HG02588 (cell line): ENCODE results near the gene C1orf116.

Source experiments
- ATAC-seq: cut with Tn5 transposase; IDR thresholded peaks from one replicate; pipeline ENCODE4 v1.9.1; 2021; ENCODE audit warnings: mild to moderate bottlenecking, moderate library complexity; ENCODE audit not compliant: unreplicated experiment

Gene C1orf116

GRCh38 chr1:207035877-207036551 lies 3.5 kb upstream of the C1orf116 start:
- ATAC-seq, result no peak

DNA sequence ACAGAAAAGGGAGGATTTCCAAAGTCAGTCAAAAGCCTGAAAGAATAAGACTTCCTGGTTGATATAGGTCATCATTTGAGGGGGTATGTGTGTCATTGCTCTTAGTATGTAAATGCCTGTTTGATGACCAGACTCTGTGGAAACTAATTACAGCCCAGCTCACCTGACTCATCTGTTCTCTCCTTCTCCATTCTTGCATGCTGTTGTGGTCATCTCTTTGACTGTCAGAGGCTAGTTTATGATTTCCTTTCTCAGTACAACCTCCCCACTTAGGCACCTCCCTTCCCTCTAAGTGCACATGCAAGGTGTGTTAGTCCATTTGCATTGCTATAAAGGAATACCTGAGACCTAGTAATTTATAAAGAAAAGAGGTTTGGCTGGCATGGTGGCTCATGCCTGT lies 2.4 kb upstream of the C1orf116 start:
- ATAC-seq, result no peak

- no peak for ATAC-seq
These were observed 1.7 kb upstream of the C1orf116 start for GRCh38 chr1:207034208-207034607.

DNA sequence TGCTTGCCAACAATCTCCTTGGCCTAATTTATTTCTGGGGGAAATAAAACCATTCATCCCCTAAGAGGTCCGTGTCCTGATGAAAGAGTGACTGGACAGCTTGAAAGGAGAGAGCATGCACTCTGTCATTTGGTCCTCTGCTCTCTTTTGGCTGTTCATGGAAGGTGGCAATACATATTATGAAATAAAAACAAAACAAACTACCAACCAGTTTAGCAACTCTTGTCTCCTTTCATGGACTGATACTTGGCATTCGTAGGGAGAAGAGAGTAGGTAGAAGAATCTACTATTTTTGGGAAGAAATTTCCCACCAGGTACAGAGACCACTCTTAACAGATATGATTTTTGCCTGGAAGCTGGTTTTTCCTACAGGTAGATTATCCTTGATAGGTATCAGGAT lies 746 bp upstream of the C1orf116 start:
- ATAC-seq, result no peak

- ATAC-seq, result no peak
These were observed 808 bp downstream of the C1orf116 start for GRCh38 chr1:207031632-207032264.

DNA sequence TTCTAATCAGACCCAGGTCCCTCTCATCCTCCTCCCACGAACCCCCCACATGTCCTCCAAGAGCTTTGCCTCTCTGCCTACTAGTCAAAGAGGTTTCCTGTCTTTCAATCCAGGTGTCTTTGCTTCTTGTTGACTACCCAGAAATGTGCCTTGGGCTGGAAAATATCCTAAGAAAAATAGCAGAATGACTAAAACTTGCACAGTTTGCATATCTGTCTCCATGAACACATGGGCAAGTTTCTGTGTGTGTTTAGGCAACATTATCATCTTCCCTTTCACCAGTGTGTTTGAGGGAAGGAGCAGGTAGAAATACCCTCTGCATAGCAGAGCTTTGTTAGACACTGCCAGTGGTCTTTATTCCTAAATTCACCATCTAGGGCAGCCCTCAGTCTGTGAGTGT lies 1.5 kb downstream of the C1orf116 start:
- ATAC-seq, result no peak

- ATAC-seq, result no peak
These were observed 2.0 kb downstream of the C1orf116 start for GRCh38 chr1:207030522-207031009.

GRCh38 chr1:207029701-207030521 lies 2.6 kb downstream of the C1orf116 start:
- no peak for ATAC-seq

DNA sequence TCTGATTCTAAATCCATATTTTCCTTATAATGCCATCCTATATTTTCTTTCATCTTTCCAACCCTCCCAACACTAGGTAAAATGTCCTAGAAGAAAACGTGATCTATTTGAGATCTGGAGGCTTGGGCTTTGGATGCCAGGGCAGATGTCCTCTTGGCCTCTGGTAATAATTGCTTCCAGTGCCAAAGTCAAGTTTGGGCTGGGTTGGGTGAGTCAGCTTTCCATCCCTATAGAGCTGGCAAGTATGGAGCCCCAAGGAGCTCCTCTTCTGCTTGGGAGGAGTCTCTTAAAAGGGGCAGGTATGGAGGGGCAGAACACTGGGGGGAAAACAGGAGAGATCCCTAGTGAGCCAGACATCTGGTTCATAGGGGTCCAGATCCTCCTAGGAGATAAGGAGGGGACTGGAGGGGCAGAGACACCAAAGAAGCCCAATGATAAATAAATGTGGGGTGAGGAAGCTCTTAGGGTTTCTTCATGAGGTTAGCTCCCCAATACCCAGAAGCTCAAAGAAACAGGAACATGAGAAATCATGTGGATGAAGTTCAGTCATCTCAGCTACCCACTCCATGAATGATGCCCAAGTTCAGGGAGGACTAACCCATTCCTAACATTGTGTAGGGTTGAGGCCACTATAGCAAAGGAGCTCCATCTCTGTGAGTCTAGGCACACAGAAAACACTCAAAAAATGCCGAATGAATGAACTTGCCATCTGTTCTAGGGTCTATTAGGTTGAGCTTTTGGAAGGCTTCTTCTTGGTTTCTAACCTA lies 3.5 kb downstream of the C1orf116 start:
- ATAC-seq, result no peak

- ATAC-seq, result no peak
These were observed 4.6 kb downstream of the C1orf116 start for GRCh38 chr1:207027921-207028320.

DNA sequence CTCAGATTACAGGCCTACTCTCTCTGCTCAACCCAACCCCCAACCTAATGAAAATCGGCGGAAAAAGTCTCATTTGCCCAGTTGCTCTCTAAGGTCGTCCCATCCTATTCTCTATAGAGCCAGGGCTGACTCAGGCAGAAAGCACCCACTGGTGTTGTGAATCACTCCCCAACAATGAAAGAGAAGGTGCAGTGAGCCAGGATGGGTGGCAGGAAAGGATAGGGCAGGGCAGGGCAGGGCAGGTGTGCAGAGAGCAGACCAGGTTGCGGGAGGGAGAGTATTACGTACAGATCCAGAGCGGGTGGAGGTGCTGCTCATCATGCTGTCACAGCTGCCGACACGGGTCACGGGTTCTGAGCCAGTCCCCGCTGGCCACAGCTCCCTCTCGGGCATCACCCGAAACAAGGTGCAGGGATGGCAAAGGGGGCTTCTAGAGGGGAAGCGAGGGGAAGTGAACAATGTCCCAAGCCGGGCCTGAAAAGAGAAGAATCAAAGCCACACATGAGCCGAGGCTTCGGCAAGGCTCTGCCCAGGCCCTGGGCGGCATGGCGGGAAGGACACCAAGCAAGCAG lies 5.3 kb downstream of the C1orf116 start:
- ATAC-seq, result no peak

GRCh38 chr1:207026104-207026534 lies 6.4 kb downstream of the C1orf116 start:
- ATAC-seq, result no peak

DNA sequence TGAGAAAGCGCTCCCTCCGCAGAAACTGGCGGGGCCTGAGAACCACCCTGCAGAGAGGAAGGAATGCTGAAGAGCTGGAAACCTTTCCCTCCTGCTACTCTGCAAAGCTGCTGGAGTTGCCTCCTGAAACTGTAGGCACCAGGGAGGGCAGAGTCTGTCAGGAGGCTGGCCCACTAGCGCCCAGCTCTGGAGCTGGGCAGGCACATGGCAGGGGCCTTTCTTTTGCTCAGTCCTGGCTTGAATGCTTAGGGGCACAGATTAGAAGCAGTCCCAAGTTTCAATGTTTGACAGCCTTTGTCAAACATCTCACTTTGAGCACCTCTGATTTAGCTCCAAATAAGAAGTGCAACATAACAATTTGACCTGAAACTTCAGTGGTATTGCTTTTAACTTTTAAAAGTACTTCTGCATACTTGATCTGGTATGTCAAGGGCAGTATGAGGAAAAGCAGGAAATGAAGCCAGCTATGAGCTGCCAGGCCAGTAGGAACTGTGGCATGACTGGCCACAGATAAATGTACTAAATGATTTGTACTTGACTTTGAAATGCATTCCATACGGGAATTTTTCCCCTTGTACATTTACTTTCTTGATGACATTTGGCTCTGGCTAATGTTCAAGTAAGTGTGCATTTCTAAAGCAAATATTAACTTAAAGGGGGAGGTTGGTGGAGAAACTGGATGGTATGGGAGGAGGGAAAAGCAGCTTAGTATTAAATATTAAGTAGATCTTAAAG lies 7.2 kb downstream of the C1orf116 start:
- ATAC-seq, result no peak

DNA sequence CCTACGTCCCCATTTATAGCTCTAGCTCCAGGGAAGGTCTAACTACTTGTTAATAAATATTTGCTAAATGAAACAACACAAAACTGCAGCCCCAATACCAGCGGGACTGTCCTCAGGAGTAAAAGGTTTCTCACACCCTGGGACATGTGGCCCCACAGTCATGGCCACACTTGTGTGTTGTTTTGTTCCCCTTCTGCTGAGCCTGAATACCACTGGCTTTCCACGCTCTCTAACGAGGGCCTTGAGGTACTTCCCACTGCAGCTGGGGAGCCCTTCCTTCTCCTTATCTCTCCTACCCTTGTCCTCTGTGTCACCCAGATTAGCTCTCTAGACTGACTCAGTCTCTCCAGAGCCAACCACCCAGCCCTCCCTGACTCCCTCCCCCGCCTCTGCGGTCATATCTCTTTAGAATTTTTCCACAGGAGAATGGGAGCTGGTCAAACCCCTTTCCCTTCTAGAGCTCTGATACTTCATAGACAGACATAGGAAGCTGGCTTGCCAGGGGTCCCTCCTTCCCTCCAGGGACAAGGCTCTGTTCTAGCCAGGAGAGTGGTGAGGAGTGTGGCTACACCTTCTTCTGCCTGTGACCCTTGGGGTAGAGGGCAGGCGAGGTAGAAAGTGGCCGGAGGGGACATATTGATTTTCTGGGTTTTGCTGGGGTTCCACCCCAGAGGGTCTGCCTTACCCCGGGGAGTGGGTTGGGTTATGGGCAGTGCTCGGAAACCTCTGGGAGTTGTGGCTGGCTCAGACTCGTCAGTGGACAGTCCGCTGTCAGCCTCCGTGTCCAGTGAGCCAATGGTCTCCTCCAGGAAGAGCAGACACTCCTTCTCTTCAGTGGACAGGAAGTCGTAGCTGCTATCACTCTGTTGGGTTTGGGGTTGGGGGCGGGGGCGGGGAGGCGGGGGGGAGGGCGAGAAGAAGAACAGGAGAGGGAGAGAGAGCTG lies 8.1 kb downstream of the C1orf116 start:
- ATAC-seq, result no peak

GRCh38 chr1:207022996-207023679 lies 9.4 kb downstream of the C1orf116 start:
- ATAC-seq, result no peak

- no peak for ATAC-seq
These were observed 10.5 kb downstream of the C1orf116 start for GRCh38 chr1:207021876-207022596.

DNA sequence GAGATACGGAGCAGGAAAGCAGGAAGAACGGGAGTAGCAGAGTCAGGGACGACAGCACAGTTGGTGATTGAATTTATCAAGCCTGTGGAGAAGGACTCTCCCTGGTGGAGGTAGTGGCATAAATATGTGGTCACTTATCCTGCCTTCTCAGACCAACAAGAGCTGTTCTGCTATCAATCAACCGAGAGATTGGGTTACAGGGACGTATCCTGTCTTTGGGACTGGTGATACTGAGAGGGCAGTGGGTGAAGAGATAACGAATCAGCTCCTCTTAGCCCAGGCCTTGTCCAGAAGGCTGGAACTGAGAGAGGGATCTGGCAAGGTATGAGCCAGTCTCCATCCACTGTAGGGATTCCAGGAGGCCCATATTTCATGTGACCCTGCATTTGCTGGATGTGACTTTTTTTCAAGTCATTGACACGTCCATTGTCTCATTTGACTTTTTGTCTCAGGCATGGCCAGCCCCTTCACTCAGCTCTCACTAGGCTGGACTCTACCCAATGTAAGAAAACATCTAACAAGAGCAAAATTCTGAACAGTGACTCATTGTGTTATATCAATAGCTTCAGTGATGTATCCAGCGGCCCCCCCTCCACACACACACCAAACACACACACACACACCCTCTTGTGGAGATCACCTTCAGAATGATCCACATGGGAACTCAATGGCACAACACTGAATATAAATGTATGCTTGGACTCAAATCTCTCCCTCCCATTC lies 11.3 kb downstream of the C1orf116 start:
- ATAC-seq, result no peak
